CD4-positive, alpha-beta T cell treated with Interleukin-4 for 1 hour (primary cell): ENCODE data around the gene SPAAR.
"Not testable (repeated sequence)": the region's sequence is repeated elsewhere in the genome, so short reads cannot be mapped to it uniquely, and the experiment has no call there.

Experiments used
- DNase-seq, 2 donors: peaks; one replicate each; pipeline ENCODE4 v3.0.0-alpha.2; 2020 to 2022

Gene SPAAR

GRCh38 chr9:35909274-35909673 is at the start of gene SPAAR:
Gene SPAAR, plus strand, starts transcription at chr9:35909490. Its CDS starts 974 bp downstream, at chr9:35910464.
- no peak for DNase-seq

DNA sequence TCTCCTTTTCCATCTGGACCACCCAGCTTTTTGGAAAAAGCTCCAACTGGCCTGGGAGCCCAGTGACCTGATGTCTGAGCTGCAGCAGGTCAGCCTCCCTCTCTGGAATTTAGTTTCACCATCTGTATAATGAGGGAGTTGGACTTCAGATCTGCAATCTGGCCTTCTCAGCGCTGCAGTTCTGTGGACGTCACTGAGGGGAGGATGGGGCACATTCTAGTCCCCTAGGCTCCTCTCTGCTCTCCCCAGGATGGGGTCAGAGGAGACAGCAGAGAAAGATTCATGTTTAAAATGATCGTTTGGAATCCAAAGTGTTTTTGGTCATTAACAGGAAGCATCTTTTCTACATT is 49.3 kb upstream of the SPAAR start:
- no peak for DNase-seq

- DNase-seq = no peak
Observed at GRCh38 chr9:35861161-35861897, 48.0 kb upstream of the SPAAR start.

DNA sequence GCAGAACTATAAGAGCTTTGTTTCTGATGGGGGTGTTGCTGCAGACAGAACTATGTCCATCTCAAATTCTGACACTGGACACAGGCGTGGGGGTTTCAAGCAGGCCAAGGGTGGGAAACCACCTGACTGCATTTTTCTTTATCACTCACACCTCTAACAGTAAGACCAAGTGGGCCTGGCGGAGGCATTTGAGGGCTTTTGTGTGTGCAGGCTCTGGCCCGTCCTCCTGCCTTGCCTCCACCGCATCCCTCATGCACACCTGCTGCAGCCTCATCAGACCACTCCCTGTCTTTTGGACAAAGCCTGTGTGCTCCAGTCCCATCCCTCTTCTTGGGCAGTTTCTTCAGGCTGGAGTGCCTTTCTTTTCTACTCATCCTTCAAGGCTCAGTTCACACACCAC is 47.0 kb upstream of the SPAAR start:
- no peak for DNase-seq

GRCh38 chr9:35863583-35863982 is 45.7 kb upstream of the SPAAR start:
- no peak for DNase-seq

DNA sequence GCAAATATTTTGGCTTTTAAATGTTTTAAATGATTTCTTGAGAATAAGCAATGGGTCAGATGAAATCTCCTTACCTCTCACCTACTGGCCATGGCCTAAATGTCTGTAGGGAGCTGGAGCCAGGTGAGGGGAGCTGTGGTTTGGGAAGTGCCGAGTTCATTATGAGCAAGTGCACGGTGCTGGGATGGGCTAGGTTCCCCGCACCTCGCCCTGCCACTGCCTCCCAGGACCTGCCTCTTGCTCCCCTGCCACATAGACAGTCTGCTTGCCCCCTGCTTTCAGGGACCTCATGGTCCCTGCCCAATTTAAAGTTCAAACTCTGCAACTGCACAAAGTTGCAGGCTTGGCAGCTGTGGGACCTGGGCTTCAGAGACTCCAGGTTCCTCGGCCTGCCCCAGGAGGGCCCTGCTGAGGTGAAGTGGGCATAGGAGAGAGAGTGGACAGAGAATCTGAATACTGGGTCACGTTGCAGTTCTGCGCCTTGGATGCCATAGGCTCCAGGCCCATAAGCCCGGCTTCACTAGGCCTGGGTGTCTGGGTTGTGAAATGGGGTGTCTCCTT is 44.5 kb upstream of the SPAAR start:
- DNase-seq = no peak

- no peak for DNase-seq
Observed at GRCh38 chr9:35867538-35867937, 41.8 kb upstream of the SPAAR start.

GRCh38 chr9:35868933-35869332 is 40.4 kb upstream of the SPAAR start:
- no peak for DNase-seq

- DNase-seq = no peak
Observed at GRCh38 chr9:35869621-35870216, 39.6 kb upstream of the SPAAR start.

GRCh38 chr9:35870351-35870923 is 38.9 kb upstream of the SPAAR start, which contains the start of gene OR13J1:
Gene OR13J1, minus strand, starts transcription at chr9:35870401. Its CDS starts 0 bp downstream, at chr9:35870401.
- DNase-seq = no peak

DNA sequence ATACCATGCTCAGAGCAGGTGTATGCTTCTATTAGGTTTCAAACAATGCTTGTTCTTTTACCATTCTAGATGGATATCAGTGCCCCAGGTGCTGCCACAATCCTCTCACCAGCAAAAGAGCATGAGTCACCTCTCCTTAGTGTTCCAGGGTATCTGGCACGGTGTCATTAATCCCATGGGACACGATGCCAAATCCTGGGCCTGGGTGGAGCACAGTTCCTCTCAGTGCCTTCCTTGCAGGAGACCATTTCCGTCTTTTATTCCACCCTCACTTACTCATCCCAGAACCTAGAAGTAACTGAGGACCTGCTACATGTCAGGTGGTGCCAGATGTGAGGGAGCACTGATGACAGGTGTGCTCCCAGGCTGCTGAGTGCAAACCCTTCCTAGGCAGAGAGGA is 37.7 kb upstream of the SPAAR start:
- no peak for DNase-seq

GRCh38 chr9:35872505-35872904 is 36.8 kb upstream of the SPAAR start:
- DNase-seq = no peak

DNA sequence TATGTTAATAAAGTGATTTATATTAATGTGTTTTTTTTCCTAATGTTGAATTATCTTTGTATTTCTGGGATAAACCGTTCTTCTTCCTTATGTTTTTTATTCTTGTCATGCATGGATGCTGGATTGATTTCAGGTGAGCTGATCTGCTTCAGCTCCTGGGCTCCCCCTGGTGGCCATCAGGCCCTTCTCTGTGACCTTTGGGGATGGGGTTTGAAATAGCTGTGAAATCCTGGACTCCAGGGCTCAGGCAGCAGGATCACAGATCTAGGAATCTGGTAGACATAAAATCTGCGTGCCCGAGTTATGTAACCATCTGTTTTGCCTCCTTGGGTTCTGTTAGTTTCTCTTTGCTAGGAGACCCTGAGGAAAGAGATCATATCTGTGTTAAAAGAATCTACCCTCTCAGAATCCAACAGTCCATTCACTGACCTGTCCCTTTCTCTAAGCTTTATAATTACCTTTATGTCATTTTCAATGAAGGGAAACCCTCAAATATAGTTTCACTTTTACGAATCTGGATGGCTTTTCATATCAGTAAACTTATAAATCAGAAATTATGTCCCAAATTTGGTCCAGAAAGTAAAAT is 26.9 kb upstream of the SPAAR start:
- DNase-seq = peak; percentile 75 to 76

- DNase-seq = no peak
Observed at GRCh38 chr9:35882996-35883395, 26.3 kb upstream of the SPAAR start.

DNA sequence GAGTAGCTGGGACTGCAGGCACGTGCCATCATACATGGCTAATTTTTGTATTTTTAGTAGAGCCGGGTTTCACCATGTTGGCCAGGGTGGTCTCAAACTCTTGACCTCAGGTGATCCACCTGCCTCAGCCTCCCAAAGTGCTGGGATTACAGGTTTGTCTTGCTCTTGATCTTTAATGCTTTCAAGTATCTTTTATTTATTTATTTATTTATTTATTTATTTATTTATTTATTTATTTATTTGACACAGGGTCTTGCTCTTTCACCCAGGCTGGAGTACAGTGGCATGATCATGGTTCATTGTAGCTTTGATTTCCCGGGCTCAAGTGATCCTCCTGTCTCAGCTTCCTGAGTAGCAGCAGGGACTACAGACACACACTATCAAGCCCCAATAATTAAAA is 24.4 kb upstream of the SPAAR start:
- not testable (repeated sequence) for DNase-seq

GRCh38 chr9:35891646-35892045 is 17.6 kb upstream of the SPAAR start:
- no peak for DNase-seq

DNA sequence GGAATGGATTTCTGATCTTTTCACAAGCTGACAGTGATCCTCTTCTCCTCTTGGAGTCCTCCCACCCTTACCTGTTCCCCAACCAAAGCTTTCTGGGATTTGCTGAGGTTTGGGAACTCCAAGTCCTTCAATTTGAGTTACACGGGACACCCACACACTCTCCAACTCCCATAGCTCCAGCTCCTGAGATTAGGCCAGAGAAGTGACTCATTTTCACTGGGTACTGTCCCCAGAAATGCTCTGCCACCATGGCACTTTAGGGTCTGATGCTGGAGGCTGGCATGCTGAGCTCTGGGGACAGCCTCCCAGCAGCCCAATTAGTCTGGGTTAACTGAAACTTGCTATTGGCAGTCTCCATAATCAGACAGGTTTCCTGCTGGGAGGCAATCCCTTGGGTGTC is 17.2 kb upstream of the SPAAR start:
- no peak for DNase-seq

GRCh38 chr9:35896570-35896969 is 12.7 kb upstream of the SPAAR start:
- no peak for DNase-seq

DNA sequence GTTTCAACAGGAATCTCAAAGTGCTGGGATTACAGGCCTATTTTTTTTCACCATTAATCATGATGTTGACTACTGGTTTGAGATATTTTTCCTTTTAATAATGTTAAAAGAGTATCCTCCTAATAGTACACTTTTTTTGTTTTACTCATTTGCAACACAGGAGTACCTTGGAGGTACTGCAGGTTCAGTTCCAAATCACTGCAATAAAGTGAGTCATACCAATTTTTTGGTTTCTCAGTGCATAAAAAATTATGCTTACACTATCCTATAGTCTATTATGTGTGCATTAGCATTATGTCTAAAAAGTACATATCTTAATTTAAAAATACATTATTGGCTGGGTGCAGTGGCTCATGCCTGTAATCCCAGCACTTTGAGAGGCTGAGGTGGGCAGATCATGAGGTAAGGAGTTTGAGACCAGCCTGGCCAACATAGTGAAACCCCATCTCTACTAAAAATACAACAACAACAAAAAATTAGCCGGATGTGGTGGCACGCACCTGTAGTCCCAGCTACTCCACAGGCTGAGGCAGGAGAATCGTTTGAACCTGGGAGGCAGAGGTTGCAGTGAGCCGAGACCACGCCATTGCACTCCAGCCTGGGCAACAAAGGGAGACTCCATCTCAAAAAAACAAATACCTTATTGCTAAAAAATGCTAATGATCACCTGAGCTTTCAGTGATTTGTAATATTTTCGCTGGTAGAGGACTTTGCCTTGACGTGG is 11.8 kb upstream of the SPAAR start:
- not testable (repeated sequence) for DNase-seq

DNA sequence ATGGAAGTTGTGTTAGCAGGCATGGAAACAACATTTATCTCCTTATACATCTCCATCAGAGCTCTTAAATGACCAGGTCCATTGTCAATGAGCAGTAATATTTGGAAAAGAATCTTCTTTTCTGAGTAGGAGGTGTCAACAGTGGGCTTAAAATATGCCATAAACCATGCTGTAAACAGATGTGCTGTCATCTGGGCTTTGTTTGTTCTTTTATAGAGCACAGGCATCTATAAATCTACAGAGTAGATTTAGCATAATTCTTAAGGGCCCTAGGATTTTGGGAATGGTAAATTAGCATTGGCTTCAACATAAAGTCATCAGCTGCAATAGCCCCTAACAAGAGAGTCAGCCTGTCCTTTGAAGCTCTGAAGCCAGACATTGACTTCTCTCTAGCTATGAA is 11.0 kb upstream of the SPAAR start:
- no peak for DNase-seq

DNA sequence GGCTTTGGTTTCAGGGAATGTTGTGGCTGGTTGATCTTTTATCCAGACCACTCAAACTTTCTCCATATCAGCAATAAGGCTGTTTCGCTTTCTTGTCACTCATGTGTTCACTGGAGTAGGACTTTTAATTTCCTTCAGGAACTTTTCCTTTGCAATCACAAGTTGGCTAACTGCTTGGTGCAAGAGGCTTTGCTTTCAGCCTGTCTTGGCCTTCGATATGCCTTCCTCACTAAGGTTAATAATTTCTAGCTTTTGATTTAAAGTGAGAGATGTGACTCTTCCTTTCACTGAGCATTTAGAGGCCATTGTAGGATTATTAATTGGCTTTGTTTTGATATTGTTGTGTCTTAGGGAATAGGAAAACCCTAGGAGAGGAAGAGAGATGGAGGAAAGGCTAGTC is 10.3 kb upstream of the SPAAR start:
- DNase-seq = no peak

GRCh38 chr9:35903049-35903448 is 6.2 kb upstream of the SPAAR start:
- DNase-seq = peak; percentile 44 to 72

DNA sequence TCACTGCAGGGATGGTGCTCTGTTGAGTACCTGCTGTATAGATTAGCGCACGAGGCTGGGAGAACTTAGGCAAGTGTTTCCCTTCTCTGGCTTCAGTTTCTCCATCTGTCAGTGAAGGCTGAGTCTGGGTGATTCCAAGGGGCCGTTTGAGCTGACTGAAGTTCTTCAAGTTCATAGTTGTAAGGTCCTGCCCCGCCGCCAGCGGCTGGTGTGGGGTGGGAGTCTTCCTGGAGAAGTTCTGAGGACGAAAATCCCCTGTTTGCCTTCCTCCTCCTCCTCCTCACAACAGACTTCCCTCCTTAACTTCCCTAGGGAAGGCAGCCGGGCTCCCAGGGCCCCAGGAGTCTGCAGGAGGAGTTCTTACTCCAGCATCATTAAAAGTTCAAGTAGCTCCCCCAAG is 5.0 kb upstream of the SPAAR start:
- no peak for DNase-seq
